GM12892 (cell line): ENCODE measurements around the gene IGFL4.

Source experiments
- POLR2A ChIP-seq: IDR thresholded peaks from 2 replicates; pipeline ENCODE4 v1.6.1; 2011; ENCODE audit warnings: low read depth, low read length, control low read depth
- POLR2AphosphoS5 ChIP-seq: IDR thresholded peaks from 2 replicates; pipeline ENCODE4 v1.6.1; 2011; ENCODE audit warnings: low read depth, low read length, control low read depth
- TAF1 ChIP-seq: IDR thresholded peaks from 2 replicates; pipeline ENCODE4 v1.6.1; 2011; ENCODE audit warnings: low read depth, mild to moderate bottlenecking, control low read depth, low read length, borderline replicate concordance

DNA sequence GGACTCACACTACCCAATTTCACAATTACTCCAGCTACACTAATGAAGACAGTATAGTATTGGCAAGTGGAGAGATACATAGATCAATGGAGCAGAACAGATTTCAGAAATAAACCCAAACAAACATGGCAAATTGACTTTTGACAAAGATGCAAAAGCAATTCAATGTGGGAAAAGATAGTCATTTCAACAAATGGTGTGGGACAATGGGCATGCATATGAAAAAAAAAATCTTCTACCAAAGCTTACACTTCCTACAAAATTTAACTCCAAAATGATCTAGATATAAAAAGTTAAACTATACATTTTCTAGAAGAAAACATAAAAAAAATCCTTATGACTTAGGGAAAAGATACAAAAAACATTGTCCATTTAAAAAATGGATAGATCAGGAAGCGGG, 2.7 kb upstream of the IGFL4 start:
- TF ChIP-seq POLR2A, result no peak
- no peak for TF ChIP-seq POLR2AphosphoS5
- TF ChIP-seq TAF1, result no peak
